Jurkat, Clone E6-1 (cell line): Measurements from ENCODE around the gene SLCO2B1.

Source experiments
- DNase-seq: peaks from one replicate; pipeline ENCODE4 v3.0.0-alpha.2; 2011; ENCODE audit warnings: low read depth, low spot score
- H3K4me3 ChIP-seq: 2 replicates; pipeline ENCODE4 v1.5.1; 2011; ENCODE audit warnings: mild to moderate bottlenecking, low read length, control low read depth, moderate library complexity

SLCO2B1 gene

DNA sequence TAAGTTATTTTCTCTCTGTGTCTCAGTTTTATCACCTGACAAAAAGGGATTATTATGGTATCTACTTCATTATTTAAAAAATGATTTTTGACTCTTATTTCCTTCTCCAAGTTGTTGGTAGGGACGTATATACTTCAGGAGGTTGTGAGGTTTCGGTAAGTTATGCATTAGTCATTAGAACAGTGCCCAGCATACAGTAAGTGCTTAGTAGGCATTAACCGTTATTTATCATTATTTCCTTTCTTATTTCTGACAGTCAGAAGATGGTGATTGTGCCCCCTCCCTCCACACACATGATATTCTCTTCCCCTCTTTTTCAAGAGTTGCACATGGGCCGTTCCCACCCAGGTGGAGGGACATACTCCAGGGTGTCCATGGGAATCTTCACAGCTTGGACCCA, 36.1 kb downstream of the SLCO2B1 start:
- no peak overlapping the region for H3K4me3 ChIP-seq
- DNase-seq = no peak

DNA sequence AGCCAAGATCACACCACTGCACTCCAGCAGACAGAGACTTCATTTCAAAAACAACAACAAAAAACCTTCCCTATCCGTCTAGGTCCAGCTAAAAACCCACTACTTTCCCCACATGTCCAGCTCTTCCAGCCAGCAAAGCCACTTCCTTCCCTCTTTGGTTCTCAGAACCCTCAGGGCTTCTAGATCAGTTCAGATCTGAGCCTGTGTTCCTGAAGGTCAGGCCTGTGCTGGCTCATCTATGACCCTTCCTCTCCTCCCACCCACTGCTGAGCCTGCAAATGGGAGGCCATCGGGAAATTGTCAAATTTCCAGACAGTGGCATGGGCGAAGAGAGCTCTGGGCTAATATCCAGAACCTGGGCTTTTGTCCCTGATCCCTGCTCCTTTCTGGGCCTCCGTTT, 37.8 kb downstream of the SLCO2B1 start:
- H3K4me3 ChIP-seq = no peak overlapping the region
- DNase-seq = no peak

DNA sequence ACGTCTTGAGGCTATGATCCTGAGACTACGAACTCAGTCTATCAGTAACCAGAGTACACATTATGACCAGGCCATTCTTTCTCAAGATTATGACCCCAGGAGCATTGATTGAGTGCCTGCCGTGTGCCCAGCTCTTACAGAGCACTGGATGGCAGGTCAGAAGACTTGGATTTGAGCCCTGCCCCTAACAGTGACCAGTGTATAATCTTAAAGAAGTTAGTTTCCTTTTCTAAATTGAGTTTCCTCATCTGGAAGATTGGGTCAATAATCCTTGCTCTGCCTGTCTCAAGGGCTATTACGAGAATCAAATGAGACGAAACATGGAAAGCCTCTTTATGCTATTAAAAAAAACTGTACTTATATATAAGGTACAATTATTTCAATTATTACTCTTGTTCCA, 38.2 kb downstream of the SLCO2B1 start:
- no peak overlapping the region for H3K4me3 ChIP-seq
- no peak for DNase-seq

DNA sequence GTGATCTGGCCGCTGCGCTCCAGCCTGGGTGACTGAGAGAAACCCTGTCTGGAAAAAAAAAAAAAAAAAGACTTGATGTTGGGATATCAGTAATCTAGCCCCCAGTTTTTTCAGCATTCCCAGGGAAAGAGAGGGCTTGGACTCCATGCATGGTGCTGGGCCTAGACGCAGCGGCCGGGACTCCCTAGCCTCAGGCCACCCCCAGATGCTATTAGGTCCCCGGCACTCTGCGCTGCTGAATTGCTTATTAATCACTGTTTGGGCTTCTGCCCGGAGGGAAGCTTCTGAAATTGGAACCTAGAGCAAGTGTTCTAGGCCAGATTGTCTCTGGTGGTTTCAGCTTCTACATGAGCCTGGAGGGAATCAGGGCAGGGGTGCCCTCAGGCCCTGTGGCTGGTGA, 39.0 kb downstream of the SLCO2B1 start:
- no peak for DNase-seq
- no peak overlapping the region for H3K4me3 ChIP-seq

DNA sequence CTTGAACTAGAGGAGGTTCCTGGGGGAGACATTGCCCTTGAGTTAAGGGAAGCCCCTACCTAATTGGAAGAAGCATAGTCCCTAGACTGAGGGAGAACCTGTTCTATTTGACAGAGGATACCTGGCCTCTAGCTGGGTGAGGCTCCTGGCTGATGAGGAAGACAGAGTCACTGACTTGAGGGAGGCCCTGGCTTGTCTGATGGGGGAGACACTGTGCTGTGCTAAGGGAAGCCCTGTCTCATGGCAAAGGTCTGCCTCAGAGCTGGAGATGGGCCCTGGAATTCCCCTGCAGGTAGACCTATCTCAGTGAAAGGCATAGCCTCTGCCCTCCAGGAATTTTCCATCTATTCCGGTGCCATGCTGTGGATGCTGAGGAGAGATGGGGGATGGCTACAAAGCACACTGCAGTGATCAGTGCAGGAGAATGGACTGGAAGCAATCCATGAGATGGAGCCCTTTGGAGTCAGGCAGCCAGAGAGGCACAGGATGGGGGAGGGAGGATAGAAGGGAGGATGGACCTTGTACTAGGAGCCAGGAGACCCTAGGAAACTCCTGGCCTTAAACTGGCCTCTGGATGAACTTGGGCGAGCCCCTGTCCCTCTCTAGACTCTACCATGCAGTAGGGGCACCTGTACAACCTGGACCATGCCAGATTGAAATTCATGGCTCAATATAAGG, 39.9 kb downstream of the SLCO2B1 start:
- DNase-seq = no peak
- H3K4me3 ChIP-seq = no peak overlapping the region

DNA sequence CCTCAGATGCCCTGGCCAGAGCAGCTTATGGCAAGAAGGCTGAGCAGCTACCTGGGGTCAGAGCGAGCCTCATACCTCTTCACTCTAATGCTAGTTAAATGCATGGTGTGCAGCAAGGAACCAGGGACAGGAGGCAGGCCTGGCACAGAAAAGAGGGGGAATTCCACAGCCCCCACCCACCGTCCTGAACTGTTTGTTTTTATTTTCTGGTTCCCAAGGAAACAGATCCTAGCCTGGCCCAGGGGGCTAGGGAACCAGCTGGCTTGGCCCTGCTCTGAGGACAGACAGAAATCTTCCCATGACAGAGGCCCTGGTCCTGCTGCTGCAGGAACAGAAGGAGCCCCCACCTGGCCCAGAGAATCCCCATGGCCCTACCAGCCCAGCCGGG, 40.4 kb downstream of the SLCO2B1 start:
- no peak overlapping the region for H3K4me3 ChIP-seq
- DNase-seq = no peak

DNA sequence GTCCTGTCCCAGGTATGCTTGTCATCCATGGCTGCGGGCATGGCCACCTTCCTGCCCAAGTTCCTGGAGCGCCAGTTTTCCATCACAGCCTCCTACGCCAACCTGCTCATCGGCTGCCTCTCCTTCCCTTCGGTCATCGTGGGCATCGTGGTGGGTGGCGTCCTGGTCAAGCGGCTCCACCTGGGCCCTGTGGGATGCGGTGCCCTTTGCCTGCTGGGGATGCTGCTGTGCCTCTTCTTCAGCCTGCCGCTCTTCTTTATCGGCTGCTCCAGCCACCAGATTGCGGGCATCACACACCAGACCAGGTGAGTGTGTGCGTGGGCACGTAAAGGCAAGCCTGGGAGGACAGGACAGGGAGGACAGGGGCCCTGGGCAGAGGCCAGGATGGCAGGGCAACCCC, 42.4 kb downstream of the SLCO2B1 start:
- no peak overlapping the region for H3K4me3 ChIP-seq

DNA sequence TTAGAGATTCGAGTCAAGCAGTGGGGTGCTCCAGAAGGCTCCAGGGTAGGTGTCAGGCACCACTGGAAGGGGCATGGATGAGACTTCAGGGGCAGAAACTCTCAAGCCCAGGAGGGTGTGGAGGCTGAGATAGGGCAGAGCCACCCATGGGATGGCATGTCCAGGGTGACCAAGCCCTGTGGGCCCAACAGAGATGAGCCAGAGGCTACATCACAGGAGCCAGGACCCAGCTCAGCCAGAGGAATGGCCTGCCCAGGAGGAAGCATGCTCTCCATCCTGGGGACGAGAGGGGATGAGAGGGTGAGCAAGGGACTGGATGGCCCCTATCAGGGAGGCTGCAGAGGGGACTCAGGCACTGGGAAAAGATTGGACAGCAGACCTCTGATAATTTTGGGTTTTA, 42.8 kb downstream of the SLCO2B1 start:
- DNase-seq = no peak
- no peak overlapping the region for H3K4me3 ChIP-seq

More for the DNA sequence above, 42.4 kb downstream of the SLCO2B1 start:
- no peak for DNase-seq

DNA sequence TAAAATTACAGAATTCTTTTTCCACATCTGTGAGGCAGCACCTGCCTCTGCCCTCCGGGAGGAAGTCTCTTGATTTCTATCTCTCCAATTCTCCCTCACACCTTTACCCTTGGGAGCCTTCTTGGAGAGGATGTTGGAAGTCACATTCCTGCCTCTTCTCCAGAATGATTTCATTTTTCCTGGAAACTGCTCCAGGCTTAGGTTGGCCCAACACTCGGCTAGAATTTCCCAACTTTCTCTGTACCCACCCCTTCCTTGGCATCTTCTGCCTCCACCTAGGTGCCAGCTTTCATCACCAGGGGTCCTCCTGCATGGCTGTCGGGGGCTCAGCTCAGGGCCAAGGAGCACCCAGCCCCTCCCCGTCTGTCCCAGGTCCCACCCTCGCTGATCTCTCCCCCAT, 43.2 kb downstream of the SLCO2B1 start:
- H3K4me3 ChIP-seq = no peak overlapping the region
- no peak for DNase-seq

DNA sequence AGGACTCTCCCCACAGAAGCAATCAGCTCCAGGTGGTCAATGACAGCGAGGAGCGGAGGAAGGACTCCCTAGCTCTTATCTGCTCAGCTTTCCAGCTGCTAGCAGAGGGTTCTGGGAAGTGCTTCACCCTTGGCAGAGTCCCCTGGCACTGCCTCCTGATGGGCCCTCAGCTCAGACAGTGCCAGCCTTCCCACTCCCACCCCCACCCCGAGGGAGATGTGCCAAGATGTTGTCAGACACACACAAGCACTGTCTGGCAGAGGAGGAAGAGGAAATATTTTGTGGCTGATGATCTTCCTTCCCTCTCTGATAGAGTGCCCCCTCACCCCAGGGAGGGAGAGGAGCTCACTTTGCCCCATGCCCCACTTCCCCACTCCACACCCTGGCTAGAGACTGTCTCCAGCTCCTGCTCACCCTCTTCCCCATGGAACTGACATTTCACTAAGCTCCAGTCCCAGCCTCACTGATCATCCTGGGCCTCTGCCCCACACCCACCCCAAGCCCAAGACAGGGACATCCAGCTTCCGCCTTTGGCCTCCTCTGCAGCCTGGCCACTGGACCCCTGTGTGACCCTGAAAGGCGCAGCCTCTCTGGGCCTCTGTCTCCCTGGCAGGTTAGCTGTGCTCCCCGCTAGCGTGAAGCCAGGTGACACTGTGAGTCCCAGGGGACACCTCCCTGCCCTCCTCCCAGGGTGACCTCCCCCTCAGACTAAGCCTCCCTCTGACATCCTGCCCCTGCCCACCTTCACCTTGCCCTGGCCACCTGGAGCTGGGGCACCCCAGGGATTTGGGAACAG, 44.5 kb downstream of the SLCO2B1 start:
- H3K4me3 ChIP-seq = no peak overlapping the region
- no peak for DNase-seq

DNA sequence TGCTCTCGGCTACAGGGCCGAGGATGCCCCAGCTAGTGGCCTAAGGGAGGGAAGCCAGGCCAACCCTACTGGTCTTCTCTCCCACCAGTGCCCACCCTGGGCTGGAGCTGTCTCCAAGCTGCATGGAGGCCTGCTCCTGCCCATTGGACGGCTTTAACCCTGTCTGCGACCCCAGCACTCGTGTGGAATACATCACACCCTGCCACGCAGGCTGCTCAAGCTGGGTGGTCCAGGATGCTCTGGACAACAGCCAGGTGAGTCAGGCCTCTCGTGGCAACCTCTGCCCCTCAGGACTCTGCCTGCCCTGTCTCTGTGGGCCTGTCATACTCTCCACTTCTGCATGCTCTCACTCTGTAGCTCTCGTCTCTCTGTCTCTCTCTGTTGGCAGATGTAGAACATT, 45.5 kb downstream of the SLCO2B1 start:
- no peak for DNase-seq

DNA sequence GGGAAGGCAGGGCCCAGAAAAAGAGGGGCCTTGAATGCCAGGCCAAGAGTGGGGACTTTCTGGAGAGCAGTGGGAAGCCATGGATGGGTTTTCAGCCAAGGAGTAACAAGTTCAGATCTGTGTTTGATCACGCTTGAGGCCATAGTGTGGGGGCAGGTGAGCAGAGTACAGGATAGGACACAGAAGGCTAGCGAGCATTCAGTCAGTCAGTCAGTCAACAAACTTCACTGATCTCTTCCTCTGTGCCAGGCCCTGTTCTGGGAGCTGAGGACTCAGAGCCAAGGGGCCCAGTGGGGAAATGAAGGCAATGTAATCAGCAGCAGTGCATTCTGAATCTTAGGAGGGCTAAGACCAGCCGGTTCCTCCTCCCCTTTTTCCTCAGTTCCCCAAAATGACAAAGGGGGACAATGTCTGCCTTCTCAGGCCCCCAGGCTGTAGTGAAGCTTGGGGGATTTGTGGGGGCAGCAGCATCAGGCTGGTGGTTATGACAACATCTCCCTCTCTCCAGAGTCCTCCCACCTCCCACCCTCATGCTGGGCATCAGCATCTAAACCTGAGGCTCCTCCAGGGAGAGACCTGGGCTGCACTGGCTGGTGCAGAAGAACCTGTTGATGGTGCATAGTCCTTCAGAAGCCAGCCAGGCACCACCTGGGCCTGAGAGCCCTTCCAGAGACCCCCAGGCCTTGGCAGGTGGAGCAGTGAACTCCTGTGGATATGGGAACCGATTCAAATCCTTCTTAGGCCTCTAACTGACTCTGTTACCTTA, 46.8 kb downstream of the SLCO2B1 start:
- no peak overlapping the region for H3K4me3 ChIP-seq
- no peak for DNase-seq

More for the DNA sequence above, 45.5 kb downstream of the SLCO2B1 start:
- H3K4me3 ChIP-seq = no peak overlapping the region

DNA sequence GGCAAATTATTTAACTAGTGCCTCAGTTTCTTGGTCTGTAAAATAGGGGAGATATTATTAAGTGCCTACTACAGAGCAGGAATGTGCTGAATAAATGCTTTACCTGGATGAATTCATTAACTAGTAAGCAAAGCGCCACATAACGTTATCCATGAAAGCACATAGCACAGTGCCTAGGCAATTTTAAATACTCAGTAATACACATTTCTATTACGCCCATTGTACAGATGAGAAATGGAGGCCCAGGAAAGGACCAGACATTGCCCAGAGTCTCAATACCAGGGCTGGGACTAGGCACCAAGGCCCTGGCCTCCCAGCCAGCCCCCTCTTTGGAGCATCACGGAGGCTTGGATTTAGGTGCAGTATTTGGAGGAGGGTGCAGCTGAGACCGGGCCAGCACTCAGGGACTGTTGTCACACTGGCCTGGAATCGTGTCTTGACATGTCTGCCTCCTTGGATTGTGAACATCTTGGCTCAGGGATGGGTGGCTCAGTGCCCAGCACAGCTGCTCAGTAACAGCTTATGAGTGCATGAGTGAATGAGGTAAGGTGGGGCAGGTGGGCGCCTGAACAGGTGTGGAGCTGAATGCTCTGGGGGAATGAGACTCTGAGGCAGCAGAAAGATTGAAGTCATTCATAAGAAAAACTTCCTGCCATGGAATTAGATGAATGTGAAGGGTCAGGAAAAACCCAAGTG, 47.5 kb downstream of the SLCO2B1 start:
- DNase-seq = no peak
- no peak overlapping the region for H3K4me3 ChIP-seq

DNA sequence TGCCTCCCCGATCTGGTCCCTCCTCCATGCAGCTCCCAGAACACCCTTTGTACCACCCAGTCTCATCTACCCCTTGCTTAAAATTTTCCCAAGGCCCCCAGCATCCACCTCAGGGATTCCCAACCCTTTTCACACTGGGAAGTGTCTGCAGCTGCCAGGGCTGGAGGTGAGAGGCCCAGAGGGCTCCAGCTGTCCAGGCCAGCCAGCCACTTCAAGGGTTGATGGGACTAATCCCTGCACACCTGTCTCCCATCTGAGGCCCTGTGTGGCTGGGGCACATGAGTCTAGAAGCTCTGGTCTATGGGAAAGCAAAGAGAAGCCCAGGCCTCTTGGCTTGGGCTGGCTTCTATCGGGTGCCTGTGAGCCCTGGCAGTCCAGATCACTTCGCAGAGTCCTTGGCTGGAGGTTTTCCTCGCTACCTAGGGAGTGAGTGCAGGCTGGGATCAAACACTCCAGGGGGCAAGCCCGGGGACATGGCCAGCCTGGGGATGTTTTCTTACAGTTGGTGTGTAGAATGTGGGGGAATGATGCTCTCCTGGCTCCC, 48.6 kb downstream of the SLCO2B1 start:
- H3K4me3 ChIP-seq = no peak overlapping the region
- DNase-seq = no peak

DNA sequence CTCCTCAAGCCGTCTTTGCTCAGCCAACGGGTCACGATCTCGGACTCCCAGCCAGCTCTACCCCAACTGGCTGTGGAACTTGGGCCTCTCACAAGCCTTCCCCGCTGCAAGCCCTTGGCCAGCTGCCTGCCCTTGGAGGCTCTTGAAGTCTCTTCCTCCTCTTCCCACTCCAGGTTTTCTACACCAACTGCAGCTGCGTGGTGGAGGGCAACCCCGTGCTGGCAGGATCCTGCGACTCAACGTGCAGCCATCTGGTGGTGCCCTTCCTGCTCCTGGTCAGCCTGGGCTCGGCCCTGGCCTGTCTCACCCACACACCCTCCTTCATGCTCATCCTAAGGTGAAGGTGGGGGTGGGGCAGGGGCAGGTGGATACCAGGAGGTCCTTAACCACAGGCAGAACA, 49.1 kb downstream of the SLCO2B1 start:
- no peak for DNase-seq
- no peak overlapping the region for H3K4me3 ChIP-seq

DNA sequence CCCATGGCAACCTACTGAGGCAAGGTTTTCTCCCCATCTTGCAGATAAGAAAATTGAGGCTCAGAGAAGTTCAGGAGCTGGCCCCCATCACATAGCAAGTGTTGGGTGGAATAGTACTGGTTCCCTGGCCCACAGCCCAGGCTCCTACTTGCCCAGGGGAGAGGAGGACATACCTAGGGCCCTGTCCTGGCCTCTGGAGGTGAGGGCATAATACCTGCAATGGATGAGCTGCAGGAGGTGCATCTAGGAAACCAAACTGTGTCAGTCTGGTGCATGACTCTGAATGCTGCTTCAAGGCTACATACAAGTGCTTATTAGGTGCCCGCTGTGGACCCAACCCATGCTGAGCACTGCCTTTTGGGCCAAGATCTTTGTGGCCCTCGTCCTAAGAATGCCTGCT, 49.6 kb downstream of the SLCO2B1 start:
- DNase-seq = no peak
- H3K4me3 ChIP-seq = no peak overlapping the region

DNA sequence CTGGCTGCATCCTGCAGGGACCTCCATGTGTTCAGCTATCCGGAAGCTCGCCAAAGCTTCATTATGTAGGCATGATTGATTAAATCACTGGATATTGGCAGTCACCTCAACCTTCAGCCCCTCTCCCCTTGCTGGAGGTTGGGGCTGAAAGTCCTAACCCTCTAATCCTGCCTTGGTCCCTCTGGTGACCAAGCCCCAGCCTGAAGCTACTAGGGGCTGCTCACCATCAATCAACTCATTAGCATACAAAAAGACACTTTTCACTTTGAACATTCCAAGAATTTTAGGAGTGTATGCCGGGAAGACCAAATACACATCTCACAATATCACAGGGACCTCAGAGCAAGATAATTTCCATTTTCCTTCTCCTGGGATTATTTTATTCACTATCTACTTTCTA, 50.9 kb downstream of the SLCO2B1 start:
- no peak overlapping the region for H3K4me3 ChIP-seq
- DNase-seq = no peak

DNA sequence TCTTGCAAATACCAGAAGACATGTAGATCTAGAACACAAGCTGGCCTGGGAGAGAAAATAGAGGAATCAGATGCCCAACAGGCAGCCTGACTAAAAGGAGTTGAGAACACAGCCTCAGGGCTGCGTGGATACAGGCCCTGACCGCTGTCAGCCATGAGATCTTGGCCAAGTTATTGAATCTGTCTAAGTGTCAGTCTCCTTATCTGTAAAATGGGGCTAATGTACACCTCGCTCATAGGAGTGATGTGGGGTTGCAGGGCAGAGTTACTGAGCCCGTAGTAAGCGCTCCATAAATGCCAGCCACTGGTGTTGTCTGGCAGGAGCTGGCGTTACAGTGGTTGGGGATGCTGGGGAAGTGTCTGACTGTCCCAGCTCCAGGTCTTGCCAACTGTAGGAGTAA, 51.3 kb downstream of the SLCO2B1 start:
- DNase-seq = no peak
- no peak overlapping the region for H3K4me3 ChIP-seq

DNA sequence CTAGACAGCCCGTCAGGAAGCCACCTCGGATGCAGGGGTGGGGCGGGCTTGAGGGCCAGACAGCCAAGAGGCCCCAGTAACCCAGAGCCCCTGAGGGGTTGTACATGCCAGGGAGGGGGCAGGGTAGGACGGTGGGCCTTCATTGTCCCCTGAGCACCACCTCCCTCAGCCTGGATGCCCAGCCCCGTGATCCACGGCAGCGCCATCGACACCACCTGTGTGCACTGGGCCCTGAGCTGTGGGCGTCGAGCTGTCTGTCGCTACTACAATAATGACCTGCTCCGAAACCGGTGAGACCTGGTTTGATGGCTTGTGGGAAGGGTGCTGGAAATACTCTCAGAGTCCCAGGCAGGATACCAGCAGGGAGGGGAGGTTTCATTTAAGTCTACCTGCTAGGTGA, 52.2 kb downstream of the SLCO2B1 start:
- H3K4me3 ChIP-seq = no peak overlapping the region
- DNase-seq = no peak
